Smooth muscle cell (in vitro differentiated cells): ENCODE measurements around the gene PALS1. TPM values are rescaled to one million over a fixed set of nuclear protein-coding genes. Genes with fewer than 3 reads are reported as not detected.

Experiments used
- DNase-seq: peaks from one replicate; lab custom pipeline; 2025; ENCODE audit not compliant: unreplicated experiment; lab: John Stamatoyannopoulos, UW
- H2AFZ ChIP-seq: fragments of 200-600 bp; sonication (generic); 2 replicates; pipeline ENCODE4 v1.6.0; 2016; ENCODE audit warnings: antibody characterized with exemption, low read depth, mild to moderate bottlenecking
- H3F3A ChIP-seq: fragments of 200-600 bp; sonication (generic); 2 replicates; pipeline ENCODE4 v1.6.0; 2017; ENCODE audit warnings: antibody characterized with exemption, low read depth
- H3K27ac ChIP-seq: fragments of 200-600 bp; sonication (generic); 2 replicates; pipeline ENCODE4 v1.5.1; 2016; ENCODE audit warnings: low read depth, mild to moderate bottlenecking
- H3K27me3 ChIP-seq: fragments of 200-600 bp; sonication (generic); 2 replicates; pipeline ENCODE4 v1.6.1; 2016; ENCODE audit warnings: low read depth, mild to moderate bottlenecking
- H3K36me3 ChIP-seq: fragments of 200-600 bp; sonication (generic); 2 replicates; pipeline ENCODE4 v1.5.1; 2016; ENCODE audit warnings: low read depth
- H3K4me1 ChIP-seq: fragments of 200-600 bp; sonication (generic); 2 replicates; pipeline ENCODE4 v1.5.1; 2016; ENCODE audit warnings: low read depth
- H3K4me2 ChIP-seq: fragments of 200-600 bp; sonication (generic); 2 replicates; pipeline ENCODE4 v1.6.0; 2016; ENCODE audit warnings: mild to moderate bottlenecking
- H3K4me3 ChIP-seq: fragments of 200-600 bp; sonication (generic); 2 replicates; pipeline ENCODE4 v1.5.1; 2016; ENCODE audit warnings: mild to moderate bottlenecking
- H3K79me2 ChIP-seq: fragments of 200-600 bp; sonication (generic); 2 replicates; pipeline ENCODE4 v1.6.0; 2016; ENCODE audit warnings: low read depth, mild to moderate bottlenecking
- H3K9ac ChIP-seq: fragments of 200-600 bp; sonication (generic); 2 replicates; pipeline ENCODE4 v1.6.0; 2016; ENCODE audit warnings: low read depth
- H3K9me3 ChIP-seq: fragments of 200-600 bp; sonication (generic); replicated peaks from 2 replicates; pipeline ENCODE4 v1.5.1; 2016; ENCODE audit warnings: low read depth
- H4K20me1 ChIP-seq: fragments of 200-600 bp; sonication (generic); 2 replicates; pipeline ENCODE4 v1.6.0; 2016; ENCODE audit warnings: low read depth
- CTCF ChIP-seq: fragments of 200-600 bp; sonication (generic); IDR thresholded peaks from 2 replicates; pipeline ENCODE4 v1.5.1; 2017; ENCODE audit warnings: borderline replicate concordance, mild to moderate bottlenecking, antibody characterized with exemption; ENCODE audit not compliant: insufficient read depth, poor library complexity, severe bottlenecking
- WGBS: methylation state at CpG from one replicate; pipeline ENCODE4 v1.1.7; 2016; ENCODE audit warnings: low lambda C conversion rate; 5-methylcytosine and 5-hydroxymethylcytosine counted together
- polyA plus RNA-seq: library from polyadenylated mRNA; unstranded; fragments of >200 nt; fragmentation: Nextera tagmentation; extraction: Ambion mirVana; gene quantifications from 2 replicates; pipeline ENCODE4 v1.2.1, GENCODE V29; 2016
- total RNA-seq: library from RNA; depleted of rRNA; stranded (reverse); fragments of >200 nt; gene quantifications from 2 replicates; pipeline ENCODE4 v1.2.3, GENCODE V29; 2014

The PALS1 gene
- 26.4 and 29.2 TPM in 2 replicates for total RNA-seq
- polyA plus RNA-seq = 4.6 and 7.0 TPM in 2 replicates

GRCh38 chr14:67241411-67242167 is at the start of gene PALS1:
Gene PALS1, plus strand, starts transcription at chr14:67241435. Its CDS starts 37,736 bp downstream, at chr14:67279171.
- Histone ChIP-seq H2AFZ (peak within 1 kb of the TSS; percentile 96), H3K36me3 (no peaks in the 10 kb centered on the region), H3K79me2 (peaks cover 47% of the 10 kb centered on the region), H3K9me3 (no peaks in the 10 kb centered on the region), H3K27ac (peak within 1 kb of the TSS; percentile 99), H4K20me1 (peaks cover 35% of the 10 kb centered on the region), H3K27me3 (no peaks in the 10 kb centered on the region), H3F3A (no peaks in the 10 kb centered on the region), H3K9ac (peak within 1 kb of the TSS; percentile 99), H3K4me1 (peaks cover 4% of the 10 kb centered on the region), H3K4me2 (peak within 1 kb of the TSS; percentile 98), H3K4me3 (peak within 1 kb of the TSS; percentile 86)
- 2% methylated on average over 54 of the region's 64 CpGs for WGBS
- no peak for DNase-seq
- no peak for TF ChIP-seq CTCF

GRCh38 chr14:67191768-67192290 is 49.4 kb upstream of the PALS1 start:
- Histone ChIP-seq H3K79me2 (no peaks in the 10 kb centered on the region), H3K9me3 (no peaks in the 10 kb centered on the region), H2AFZ (peak overlapping the region; percentile 12), H4K20me1 (no peaks in the 10 kb centered on the region), H3K27me3 (no peaks in the 10 kb centered on the region), H3F3A (no peaks in the 10 kb centered on the region), H3K4me1 (no peaks in the 10 kb centered on the region), H3K9ac (no peak overlapping the region), H3K4me2 (peak overlapping the region; percentile 5), H3K27ac (no peak overlapping the region), H3K4me3 (no peak overlapping the region), H3K36me3 (no peaks in the 10 kb centered on the region)
- TF ChIP-seq CTCF = no peak
- 52% methylated on average over 8 of the region's 8 CpGs for WGBS
- no peak for DNase-seq

GRCh38 chr14:67192366-67192765 is 48.9 kb upstream of the PALS1 start:
- H3K4me2 ChIP-seq = peak overlapping the region; percentile 5

More at GRCh38 chr14:67192366-67192765, 48.9 kb upstream of the PALS1 start:
- no peak overlapping the region for H3K27ac ChIP-seq
- H3K4me3 ChIP-seq = no peak overlapping the region
- H3K4me1 ChIP-seq = no peaks in the 10 kb centered on the region
- no peaks in the 10 kb centered on the region for H4K20me1 ChIP-seq
- no peaks in the 10 kb centered on the region for H3F3A ChIP-seq
- DNase-seq = no peak
- WGBS = 54% methylated on average over 2 of the region's 2 CpGs
- H3K36me3 ChIP-seq = no peaks in the 10 kb centered on the region
- H3K27me3 ChIP-seq = no peaks in the 10 kb centered on the region
- H3K79me2 ChIP-seq = no peaks in the 10 kb centered on the region
- no peaks in the 10 kb centered on the region for H3K9me3 ChIP-seq
- no peak for TF ChIP-seq CTCF
- H3K9ac ChIP-seq = no peak overlapping the region
- peak overlapping the region; percentile 12 for H2AFZ ChIP-seq
